NCI-H146 treated with DMSO at 0.1 percent for 48 hours (cell line): ENCODE measurements around the gene PLEKHG7.
"Not testable (repeated sequence)": the region's sequence is repeated elsewhere in the genome, so short reads cannot be mapped to it uniquely, and the experiment has no call there.

ENCODE experiments used
- DNase-seq: peaks from one replicate; lab custom pipeline; 2025; ENCODE audit not compliant: unreplicated experiment; lab: John Stamatoyannopoulos, UW

Gene PLEKHG7

DNA sequence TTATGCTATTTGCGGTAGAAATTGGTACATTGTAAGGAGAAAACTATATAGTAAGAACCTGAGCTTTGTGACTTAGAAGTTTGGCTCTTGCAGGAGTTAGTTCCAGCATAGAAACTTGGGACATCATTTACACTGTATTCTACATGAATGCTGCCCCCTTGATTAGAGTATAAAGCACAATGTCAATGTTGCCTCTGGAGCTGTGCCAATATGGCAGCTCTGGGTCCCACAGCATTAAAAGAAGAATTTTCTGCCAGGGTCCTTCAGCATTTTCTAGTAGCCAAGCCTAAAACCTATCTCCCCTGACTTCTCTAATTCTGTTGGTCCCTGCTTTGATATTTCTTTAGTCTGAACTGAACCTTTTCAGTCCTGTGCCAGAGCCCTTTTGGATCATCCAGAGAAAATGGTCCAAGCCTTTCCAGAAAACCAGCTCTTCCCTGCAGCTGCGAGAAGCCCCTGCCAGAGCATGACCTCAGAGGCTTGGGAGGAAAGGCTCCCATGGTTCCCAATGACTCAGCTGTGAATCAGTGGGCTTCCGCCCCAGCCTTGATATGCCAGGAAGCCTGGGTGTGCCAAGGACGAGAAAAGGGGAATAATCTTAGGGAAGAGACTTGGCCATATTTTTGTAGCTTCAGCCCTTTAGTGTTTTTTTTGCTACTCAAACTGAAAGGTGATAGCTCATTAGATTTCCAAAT, 43.2 kb downstream of the PLEKHG7 start:
- DNase-seq, result no peak

DNA sequence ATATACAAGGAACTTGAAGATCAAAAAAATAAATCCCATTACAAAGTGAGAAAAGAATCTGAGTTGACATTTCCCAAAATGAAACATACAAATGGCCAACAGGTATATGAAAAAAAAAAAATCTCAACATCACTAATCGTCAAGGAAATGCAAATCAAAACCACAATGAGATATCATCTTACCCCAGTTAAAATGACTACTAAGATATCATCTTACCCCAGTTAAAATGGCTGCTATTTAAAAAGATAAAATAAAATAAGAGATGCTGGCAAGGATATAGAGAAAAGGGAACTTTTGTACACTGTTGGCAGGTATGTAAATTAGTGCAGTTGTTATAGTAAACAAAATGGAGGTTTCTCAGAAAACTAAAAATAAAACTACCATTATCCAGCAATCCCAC, 44.4 kb downstream of the PLEKHG7 start:
- no peak for DNase-seq

GRCh38 chr12:92749691-92750090, 46.9 kb downstream of the PLEKHG7 start:
- not testable (repeated sequence) for DNase-seq

DNA sequence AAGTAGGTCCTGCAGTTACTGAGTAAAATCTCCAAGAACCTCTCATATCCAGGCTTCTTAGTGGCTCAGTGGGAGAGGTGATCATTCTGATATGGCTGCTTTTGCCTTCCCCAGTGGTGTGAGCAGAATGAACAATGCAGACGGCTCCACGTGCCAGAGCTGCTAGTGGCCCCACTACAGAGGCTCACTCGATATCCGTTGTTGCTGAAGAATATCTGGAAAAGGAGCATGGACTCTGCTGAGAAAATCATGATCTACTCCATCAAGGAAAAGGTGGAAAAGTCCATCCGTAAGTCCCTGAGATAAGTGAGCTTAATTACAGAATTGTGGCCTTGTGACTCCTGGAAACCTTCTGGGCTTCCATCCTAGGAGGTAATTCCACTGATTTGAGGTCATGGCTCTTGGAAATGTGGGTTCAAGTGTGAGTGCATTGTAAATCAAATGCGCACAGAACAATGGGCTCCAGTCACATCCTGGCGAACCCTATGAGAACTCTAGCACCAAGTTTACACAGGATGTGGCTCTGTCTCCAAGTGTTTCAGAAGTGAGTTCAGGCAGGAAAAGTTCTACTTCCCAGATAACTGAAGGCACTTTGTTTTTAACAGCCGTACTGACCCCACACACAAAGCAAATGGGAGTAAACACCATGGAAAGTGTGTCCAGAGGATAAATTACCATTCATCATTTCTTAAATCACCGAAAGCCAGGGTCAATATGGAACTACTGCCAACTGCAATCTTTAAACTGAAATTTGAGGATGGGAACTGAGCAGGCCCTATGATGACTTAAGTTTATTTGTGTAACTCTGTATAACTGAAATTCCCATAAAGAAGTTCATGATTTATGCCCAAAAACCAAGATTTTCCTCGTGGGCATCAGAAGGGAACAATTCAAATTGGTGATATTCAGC, 51.4 kb downstream of the PLEKHG7 start:
- no peak for DNase-seq

DNA sequence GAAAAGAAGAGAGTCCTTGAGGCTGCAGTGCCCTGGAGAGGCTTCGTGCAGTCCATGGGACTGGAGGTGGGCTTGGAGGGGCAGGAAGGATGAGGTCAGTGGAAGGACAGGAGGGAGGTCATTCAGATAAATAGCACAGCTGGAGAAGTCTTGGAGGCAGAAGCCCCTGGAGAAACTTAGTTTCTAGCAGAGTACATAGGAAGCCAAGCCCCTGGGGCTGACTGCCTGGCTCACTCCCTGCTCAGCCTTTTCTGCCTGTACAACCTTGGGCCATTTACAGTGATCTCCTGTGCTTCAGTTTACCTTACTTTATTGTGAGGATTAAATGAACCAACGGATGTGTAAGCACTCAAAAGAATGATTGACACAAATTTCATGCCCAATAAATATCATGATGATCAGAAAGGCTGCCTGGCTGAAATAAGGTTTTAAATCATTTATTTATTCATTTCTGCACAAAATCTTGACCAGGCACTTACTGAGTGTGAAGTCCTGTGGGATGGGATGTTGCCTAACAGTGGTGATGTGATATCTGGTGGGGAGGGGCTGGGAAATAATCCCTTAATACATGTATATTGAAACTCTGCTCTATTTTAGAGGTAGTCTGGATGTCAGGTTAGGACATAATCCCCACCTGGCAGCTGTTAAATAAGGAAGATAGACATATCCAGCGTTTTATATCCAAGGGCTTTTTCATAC, 54.3 kb downstream of the PLEKHG7 start:
- DNase-seq, result no peak

DNA sequence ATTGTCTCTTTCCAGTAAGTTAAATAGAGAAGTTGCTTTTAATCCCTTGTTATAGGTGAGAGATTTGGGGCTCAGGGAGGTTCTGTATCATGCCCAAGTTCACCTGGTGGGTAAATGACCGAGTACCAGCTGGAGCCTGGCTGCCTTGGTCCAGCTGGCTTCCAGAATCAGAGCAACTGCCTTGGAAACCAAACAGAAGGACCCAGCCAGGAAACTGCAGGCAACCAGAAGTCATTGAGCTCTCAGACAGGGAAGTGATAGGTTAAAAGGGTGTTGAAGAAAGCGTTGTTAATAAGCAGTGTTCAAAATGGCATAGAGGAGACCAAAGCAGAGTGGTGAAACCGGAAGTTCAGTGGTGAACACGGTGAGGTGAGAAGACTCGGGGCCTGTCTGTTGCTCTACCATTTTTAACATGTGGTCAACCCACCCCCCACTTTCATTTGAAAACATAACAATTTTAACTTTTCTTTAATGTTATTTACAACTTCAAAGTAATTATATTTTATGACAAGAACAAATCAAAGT, 54.9 kb downstream of the PLEKHG7 start:
- DNase-seq, result no peak

DNA sequence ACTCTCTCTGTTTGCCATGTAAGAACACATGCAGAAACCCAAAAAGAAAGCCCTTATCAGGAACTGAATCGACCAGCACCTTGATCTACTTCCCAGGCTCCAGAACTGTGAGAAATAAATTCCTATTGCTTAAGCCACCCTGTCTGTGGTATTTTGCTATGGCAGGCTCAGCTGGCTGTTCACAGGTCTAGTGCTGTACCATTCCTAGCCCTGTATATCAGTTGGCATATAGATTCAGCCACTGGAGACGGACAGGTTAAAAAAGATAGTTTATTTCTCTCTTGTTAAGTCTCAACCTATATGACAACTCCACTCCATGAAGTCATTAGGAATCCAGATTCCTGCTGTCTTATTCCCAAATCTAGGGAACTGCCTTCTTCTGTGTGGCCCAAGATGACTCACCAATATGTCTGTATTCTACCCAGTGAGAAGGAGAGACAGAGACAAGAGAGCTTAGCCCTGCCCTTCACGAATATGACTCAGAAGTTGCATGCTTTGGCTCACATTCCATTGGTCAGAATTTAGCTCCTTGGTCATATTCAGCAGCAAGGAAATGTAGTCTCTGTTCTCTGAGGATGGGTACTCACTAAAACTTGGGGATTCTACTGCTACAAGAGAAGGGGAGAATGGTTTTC, 57.0 kb downstream of the PLEKHG7 start:
- DNase-seq, result no peak

DNA sequence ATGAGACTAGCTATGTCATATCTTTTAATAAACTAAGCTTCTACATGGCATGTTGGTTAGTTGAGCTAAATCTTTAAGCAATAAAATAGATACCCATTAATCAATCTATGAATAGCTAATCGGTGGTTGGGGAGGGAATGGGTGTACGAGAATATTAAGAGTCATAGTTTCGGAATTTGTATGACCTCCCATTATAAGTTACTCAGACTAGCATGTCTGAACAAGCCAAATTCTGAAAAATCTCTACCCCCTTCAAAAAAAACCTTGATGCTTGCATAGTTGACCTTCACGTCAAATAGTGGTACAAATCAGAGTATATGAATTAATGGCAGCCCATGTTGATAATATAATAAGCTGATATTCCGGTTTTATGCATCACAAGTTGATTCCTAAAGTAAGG, 60.0 kb downstream of the PLEKHG7 start:
- DNase-seq, result no peak

DNA sequence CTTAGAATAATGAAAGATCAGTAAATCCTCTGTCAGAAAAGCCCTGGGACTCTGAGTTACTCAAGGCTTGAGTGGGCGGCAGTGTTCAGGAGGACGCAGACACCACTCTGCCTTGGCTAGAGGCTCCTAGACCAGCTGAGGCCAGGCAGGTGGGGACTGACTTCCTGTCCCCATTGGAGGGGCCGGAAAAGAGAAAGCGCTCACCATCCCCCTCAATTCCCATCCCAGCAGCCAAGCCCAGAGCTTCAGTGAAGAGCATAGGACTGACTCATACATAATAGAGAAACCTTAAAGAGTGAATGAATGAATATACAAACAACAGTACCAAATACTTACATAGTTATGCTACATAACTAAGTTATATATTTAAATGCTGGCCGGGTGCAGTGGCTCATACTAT, 62.0 kb downstream of the PLEKHG7 start:
- DNase-seq, result no peak

DNA sequence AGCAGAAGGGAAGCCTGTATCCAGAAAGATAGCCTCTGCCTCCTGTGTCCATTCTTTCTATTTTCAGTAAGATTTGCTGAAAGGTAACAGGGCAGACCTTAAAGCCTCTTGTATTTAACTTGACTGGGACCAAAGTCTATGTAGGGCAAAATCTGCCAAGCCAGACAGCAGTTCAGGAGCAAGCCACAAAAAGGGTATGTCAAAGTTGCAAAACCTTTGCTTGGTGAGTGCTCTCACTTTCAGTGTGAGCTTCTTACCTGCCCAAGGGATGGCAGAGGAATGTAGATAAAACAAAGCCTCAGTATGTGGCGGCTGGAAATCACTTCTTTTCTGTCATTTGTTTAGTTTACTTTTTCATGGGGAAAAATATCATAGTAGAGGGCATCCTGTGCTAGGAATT, 63.1 kb downstream of the PLEKHG7 start:
- no peak for DNase-seq

- DNase-seq, result no peak
These were observed 66.5 kb downstream of the PLEKHG7 start for GRCh38 chr12:92769124-92769901.

DNA sequence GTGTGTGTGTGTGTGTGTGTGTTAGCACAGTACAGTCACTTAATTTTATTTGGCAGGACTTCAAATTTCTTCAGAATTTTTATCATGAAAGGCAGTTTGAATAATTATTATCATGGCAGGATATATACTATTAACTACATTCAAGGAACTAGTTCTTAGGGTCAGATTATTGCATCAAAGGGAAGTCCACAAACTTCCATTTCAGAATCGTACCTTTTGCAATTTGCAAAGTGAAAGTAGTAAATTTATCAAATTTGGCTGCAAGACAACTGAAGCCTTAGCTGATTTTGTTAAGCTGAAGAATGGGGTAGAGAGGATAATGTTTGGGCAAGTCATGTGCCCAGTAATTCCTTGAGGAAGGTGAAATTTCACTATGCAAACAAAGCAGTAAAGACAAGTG, 68.2 kb downstream of the PLEKHG7 start:
- DNase-seq, result no peak

DNA sequence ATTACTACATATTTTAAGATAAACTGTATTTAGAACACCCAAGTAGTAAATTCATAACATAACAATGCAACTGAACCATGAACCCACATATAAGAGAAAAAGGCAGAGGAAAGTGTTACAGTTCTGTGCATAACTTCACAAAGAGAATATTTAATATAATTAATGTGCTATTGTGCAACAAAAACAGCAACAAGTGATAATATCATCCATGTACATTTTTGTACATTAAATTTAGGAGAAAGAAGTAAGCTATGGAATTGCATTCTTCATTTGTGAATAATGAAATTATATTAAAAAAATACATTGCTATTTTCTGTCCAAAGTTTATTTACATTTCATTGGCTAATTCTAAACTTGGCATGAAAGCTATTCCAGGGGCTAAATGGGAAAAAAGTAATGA, 72.6 kb downstream of the PLEKHG7 start:
- no peak for DNase-seq

DNA sequence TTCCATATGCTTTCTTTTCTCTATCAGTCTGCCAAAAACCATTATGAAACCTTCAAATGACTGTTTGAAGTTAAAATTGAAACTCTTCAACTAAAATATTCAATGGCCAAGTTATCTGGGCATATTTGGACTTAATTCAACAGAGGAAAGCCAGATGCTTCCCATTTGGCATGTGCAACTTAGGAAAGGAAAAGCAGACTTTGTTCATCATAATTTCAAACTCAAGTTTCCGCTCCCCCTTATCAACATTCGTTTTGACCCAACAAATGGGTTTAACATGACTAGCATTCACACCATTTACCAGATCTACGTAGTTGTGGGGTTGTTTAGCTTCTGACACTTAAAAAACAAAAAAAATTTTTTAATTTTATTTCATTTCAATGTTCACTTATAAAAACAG, 75.7 kb downstream of the PLEKHG7 start:
- DNase-seq, result no peak

DNA sequence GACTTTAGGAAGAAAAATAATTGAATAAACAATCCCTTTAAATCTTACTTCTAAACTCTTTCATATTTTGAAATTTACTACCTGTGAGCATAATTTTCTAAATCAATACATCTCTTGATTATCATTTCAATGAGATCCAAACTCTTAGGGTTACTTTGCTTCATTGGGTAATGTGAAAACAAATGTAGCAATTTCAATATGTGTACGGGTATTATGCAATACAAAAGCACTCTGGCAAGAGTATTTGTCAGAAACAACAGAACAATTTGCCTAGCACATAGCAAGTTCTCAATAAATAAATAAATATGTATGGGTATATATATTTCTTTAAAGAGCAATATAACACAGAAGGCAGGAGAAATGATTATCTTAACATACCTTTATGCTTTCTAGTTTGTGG, 77.1 kb downstream of the PLEKHG7 start:
- no peak for DNase-seq

GRCh38 chr12:92784356-92784755, 81.6 kb downstream of the PLEKHG7 start:
- no peak for DNase-seq

GRCh38 chr12:92784797-92785562, 82.2 kb downstream of the PLEKHG7 start:
- peak; percentile 81 for DNase-seq

DNA sequence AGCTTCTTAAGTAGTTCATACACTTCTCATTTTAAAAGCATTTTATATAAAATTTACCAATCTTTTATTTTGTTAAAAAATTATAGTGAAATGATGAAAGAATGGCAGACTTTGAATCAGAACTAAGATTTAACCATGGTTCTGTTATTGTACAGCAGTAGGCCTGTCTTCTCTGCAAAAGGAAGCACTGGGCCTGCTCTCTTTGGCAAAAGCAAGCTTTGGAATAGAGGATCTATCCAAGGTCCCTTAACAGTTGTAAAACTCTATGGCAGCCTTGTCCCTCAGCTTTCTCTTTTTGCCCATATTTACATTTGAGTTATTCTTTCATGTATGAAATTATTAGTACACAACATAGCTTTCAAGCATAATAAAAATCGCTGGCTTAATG, 82.8 kb downstream of the PLEKHG7 start:
- no peak for DNase-seq

DNA sequence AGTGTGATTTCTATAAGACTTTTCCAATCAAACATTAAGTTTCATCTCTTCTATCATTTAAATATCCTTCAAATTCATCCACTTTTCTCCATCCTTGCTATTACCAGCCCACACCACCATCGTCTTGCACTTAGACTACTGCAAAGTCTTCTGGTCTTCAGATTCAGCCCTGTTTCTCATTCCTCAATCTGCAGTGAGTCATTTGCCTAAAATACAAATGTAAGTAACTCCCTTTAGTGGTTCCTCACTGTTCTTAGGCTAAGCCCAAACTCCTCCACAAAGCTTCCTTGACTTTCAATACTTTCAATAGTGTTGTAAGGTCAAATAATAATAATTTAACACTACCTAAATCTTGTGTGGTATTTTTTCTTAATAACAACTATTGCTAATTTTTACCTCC, 83.3 kb downstream of the PLEKHG7 start:
- DNase-seq, result no peak

DNA sequence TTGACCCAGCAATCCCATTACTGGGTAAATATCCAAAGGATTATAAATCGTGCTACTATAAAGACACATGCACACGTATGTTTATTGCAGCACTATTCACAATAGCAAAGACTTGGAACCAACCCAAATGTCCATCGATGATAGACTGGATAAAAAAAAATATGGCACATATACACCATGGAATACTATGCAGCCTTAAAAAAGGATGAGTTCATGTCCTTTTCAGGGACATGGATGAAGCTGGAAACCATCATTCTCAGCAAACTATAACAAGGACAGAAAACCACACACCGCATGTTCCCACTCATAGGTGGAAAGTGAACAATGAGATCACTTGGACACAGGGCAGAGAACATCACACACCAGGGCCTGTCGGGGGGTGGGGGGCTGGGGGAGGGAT, 91.6 kb downstream of the PLEKHG7 start:
- not testable (repeated sequence) for DNase-seq
